Kidney (tissue), 14 donors: ENCODE results near the gene FER1L5. TPM values are rescaled to one million over a fixed set of nuclear protein-coding genes. Genes with fewer than 3 reads are reported as not detected.

Experiments used
- DNase-seq, 5 donors: peaks; one replicate each; pipeline ENCODE4 v3.0.0-alpha.2; 2013 to 2020
- FAIRE-seq: peaks from 2 replicates; lab custom pipeline; 2012; peaks lifted over from hg19 to GRCh38; lab: Jason Lieb, UNC
- H3K27ac ChIP-seq, 2 donors: one replicate each; pipeline ENCODE4 v1.7.0; 2013; ENCODE audit warnings: low read depth in 2 of 2, low read length in 2 of 2, inconsistent platforms in 1 of 2
- H3K27me3 ChIP-seq: one replicate; pipeline ENCODE4 v1.7.1; 2013; ENCODE audit warnings: low read length, inconsistent platforms; ENCODE audit not compliant: control insufficient read depth, insufficient read depth
- H3K36me3 ChIP-seq, 3 donors: one replicate each; pipeline versions ENCODE4 v1.7.0 to v1.7.1; 2013; ENCODE audit warnings: low read length in 3 of 3, control low read depth in 1 of 3, inconsistent platforms in 1 of 3; ENCODE audit not compliant: insufficient read depth in 3 of 3, control insufficient read depth in 2 of 3
- H3K4me1 ChIP-seq, 3 donors: one replicate each; pipeline versions ENCODE4 v1.7.0 to v1.7.1; 2013; ENCODE audit warnings: low read length in 3 of 3, inconsistent platforms in 1 of 3, low read depth in 1 of 3; ENCODE audit not compliant: control insufficient read depth in 2 of 3, insufficient read depth in 2 of 3
- H3K4me3 ChIP-seq, 3 donors: one replicate each; pipeline versions ENCODE4 v1.7.0 to v1.8.1; 2013; ENCODE audit warnings: low read length in 3 of 3, control low read depth in 1 of 3, inconsistent platforms in 1 of 3
- H3K9ac ChIP-seq, 3 donors: one replicate each; pipeline versions ENCODE4 v1.7.0 to v1.7.1; 2013; ENCODE audit warnings: low read length in 3 of 3, control low read depth in 1 of 3, inconsistent platforms in 1 of 3
- H3K9me3 ChIP-seq, 3 donors: one replicate each; pipeline versions ENCODE4 v1.7.0 to v1.7.1; 2013; ENCODE audit warnings: low read length in 3 of 3, control low read depth in 1 of 3, inconsistent platforms in 1 of 3; ENCODE audit not compliant: control insufficient read depth in 2 of 3, insufficient read depth in 1 of 3
- intact Hi-C: fragments of 100-400 bp; cut with DNase I; formaldehyde crosslinking; loops from one replicate; pipeline ENCODE4 v1.11.1; 2022
- polyA plus RNA-seq: library from polyadenylated mRNA; stranded (reverse); fragments of 350-450 nt; fragmentation: Illumina TruSeq; extraction: RNeasy Lipid Tissue Mini Kit (QIAGEN cat#74804); gene quantifications from one replicate; pipeline ENCODE4 v1.2.3, GENCODE V29; 2014; ENCODE audit warnings: low read depth, low replicate concordance; ENCODE audit not compliant: insufficient read depth
- total RNA-seq: library from RNA; stranded (reverse); fragmentation: NEBNext Ultra II Directional; extraction: Animal tissue kit (Norgen Biotek cat#: 25700); gene quantifications from one replicate; pipeline ENCODE4 v1.2.1, GENCODE V29; 2021
- TF ChIP-seq, protein P1 (sequence below): IDR thresholded peaks from 3 replicates; pipeline ENCODE4 v1.5.1; 2012; ENCODE audit warnings: mild to moderate bottlenecking, moderate library complexity, borderline replicate concordance; ENCODE audit not compliant: insufficient read depth; ENCODE audit errors: extremely low read depth
- donor health status: control.
- donor health status: control.
- donor health status: control.
- donor health status: control.
- donor health status: control.
- donor health status: DM: yes; HTN: yes; CAD: no.
- donor health status: Normal renal cell carcinoma (clear cell type).

The FER1L5 gene
- total and polyA plus RNA-seq, 2 donors from 2014 or later: 0.15 to 1.3 TPM

DNA sequence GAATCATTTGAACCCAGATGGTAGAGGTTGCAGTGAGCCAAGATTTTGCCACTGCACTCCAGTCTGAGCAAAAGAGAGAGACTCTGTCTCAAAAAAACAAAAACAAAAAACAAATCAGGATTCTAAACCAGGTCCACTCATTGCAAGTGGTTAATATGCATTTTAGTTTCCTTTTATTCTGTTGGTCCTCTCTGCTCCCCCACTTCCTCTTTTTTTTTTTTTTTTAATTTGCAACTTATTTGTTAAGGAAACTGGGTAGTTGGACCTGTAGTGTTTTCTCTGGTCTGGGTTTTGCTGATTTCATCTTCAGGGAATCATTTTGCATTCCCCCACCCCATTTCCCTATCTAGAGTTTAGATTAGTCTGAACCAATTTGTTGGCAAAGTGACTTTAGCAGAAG is 14.0 kb downstream of the FER1L5 start:
- H3K9ac ChIP-seq: no peak overlapping the region
- H3K4me1 ChIP-seq: no peaks in the 10 kb centered on the region
- no peaks in the 10 kb centered on the region for H3K27me3 ChIP-seq
- FAIRE-seq (no peak), DNase-seq (no peak)
- intact Hi-C loops: no loop called here
- H3K9me3 ChIP-seq: no peaks in the 10 kb centered on the region
- TF ChIP-seq, protein P1, sequence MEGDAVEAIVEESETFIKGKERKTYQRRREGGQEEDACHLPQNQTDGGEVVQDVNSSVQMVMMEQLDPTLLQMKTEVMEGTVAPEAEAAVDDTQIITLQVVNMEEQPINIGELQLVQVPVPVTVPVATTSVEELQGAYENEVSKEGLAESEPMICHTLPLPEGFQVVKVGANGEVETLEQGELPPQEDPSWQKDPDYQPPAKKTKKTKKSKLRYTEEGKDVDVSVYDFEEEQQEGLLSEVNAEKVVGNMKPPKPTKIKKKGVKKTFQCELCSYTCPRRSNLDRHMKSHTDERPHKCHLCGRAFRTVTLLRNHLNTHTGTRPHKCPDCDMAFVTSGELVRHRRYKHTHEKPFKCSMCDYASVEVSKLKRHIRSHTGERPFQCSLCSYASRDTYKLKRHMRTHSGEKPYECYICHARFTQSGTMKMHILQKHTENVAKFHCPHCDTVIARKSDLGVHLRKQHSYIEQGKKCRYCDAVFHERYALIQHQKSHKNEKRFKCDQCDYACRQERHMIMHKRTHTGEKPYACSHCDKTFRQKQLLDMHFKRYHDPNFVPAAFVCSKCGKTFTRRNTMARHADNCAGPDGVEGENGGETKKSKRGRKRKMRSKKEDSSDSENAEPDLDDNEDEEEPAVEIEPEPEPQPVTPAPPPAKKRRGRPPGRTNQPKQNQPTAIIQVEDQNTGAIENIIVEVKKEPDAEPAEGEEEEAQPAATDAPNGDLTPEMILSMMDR: no peak
- no peak overlapping the region for H3K4me3 ChIP-seq
- H3K36me3 ChIP-seq: no peaks in the 10 kb centered on the region
- no peak overlapping the region for H3K27ac ChIP-seq

DNA sequence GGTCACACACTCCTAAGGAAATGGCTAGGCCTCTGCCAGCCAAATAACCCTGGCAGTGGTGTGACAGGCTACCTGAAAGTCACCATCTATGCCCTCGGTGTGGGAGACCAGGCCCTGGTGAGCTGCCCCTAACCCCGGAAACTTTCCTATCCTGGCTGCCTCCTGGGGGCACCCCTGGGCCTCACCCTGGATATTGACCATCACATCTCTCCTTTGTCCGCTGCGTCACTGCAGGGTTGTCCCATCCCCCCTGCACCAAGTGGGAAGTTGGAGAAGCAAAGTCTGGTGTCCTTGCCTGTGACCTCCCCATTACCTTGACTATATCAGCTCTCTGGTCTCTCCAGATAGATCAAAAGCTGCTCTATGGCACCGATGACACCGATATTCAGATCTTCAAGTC is 18.8 kb downstream of the FER1L5 start:
- TF ChIP-seq, protein P1: no peak
- H3K27ac ChIP-seq: no peak overlapping the region
- no peaks in the 10 kb centered on the region for H3K36me3 ChIP-seq
- H3K9ac ChIP-seq: no peak overlapping the region
- intact Hi-C loops: no loop called here
- H3K4me1 ChIP-seq: no peaks in the 10 kb centered on the region
- H3K4me3 ChIP-seq: no peak overlapping the region
- DNase-seq: no peak
- FAIRE-seq: no peak
- H3K9me3 ChIP-seq: peaks cover 0 to 4% (median 0%) of the 10 kb centered on the region in 3 donors
- no peaks in the 10 kb centered on the region for H3K27me3 ChIP-seq

DNA sequence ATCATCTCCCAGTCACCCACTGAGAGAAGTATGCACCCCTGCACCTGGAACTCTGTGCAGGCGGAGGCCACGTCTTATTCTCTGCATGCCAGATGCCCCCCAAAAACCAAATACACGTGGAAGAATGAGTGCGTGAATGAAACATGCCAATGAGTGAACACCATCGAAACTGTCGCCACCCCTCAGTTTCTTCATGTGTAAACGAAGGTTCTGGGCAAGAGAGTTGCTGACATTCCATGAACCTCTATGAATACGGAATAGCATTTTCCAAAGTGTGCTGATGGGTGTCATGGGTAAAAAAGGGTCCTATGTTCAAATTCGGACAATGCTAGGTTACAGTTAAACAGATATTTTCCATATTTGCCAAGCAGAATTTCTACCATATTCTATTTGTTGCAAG is 19.8 kb downstream of the FER1L5 start:
- intact Hi-C loops: no loop called here

More for the DNA sequence above, 19.8 kb downstream of the FER1L5 start:
- FAIRE-seq (no peak), DNase-seq (no peak)
- TF ChIP-seq, protein P1: no peak
- Histone ChIP-seq H3K9ac (no peak overlapping the region), H3K4me3 (no peak overlapping the region), H3K36me3 (no peaks in the 10 kb centered on the region), H3K4me1 (no peaks in the 10 kb centered on the region), H3K9me3 (peaks cover 0 to 4% (median 0%) of the 10 kb centered on the region in 3 donors), H3K27me3 (no peaks in the 10 kb centered on the region), H3K27ac (no peak overlapping the region)
